Omental fat pad (tissue), 4 donors: ENCODE measurements around the gene SDK2. TPM values are rescaled to one million over a fixed set of nuclear protein-coding genes. Genes with fewer than 3 reads are reported as not detected.

Experiments used
- ATAC-seq: fragments of 150-250 bp; one replicate; pipeline ENCODE4 v1.9.1; 2016; ENCODE audit warnings: mild to moderate bottlenecking, moderate library complexity; ENCODE audit not compliant: low FRiP score
- DNase-seq: peaks from one replicate; pipeline ENCODE4 v3.0.0-alpha.2; 2019; ENCODE audit warnings: low spot score
- total RNA-seq, 4 donors: library from RNA; depleted of rRNA; stranded (reverse); fragments of >200 nt; gene quantifications; one replicate each; pipeline ENCODE4 v1.1.0, GENCODE V29; 2016
- TF ChIP-seq, protein P1 (sequence below), 3 donors: fragments of 450-650 bp; IDR thresholded peaks; one replicate each; pipeline ENCODE4 v1.5.1; 2016 to 2017; ENCODE audit warnings: antibody characterized with exemption in 3 of 3, mild to moderate bottlenecking in 3 of 3, moderate library complexity in 2 of 3

The SDK2 gene
- total RNA-seq, 4 donors from 2014 or later, result 0.46 to 1.4 (median 0.64) TPM

DNA sequence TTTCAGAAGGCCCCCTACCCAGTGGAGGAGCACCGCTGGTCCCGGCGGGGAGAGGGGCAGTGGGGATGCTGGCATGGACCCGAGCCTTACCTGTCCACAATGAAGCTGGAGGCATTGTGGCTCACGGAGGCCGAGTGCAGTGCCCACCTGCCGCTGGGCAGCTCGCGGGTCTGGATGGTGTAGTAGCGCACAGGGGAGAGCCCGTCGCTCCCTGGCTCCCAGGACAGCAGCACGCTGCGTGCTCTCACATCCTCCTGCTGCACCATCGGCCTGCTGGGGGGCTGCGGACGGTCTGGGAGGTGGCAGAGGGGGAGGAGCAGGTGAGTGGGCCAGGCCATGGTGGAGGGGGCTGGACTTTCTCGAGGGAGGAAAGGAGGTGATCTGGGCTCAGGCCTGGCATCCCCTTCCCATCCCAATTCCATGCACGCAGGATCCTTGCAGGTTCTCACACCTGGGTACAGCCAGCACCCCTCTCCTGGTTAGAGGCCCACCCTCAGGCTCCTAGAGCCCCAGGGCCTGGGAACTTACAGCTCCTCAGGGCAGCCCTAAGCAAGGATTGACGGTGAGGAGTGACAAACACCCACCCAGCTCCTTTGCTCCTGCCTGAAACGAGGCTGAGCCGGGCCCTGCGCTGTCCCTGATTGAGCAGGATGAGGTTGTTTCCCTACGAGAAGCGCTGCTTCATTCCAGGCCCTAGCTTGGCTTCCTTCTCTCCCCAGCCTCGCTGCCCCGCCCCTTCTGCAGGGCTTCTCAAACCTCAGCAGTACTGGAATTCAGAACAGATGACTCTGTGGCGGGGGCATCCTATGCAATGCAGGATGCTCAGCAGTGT lies 256.3 kb downstream of the SDK2 start:
- TF ChIP-seq, protein P1, sequence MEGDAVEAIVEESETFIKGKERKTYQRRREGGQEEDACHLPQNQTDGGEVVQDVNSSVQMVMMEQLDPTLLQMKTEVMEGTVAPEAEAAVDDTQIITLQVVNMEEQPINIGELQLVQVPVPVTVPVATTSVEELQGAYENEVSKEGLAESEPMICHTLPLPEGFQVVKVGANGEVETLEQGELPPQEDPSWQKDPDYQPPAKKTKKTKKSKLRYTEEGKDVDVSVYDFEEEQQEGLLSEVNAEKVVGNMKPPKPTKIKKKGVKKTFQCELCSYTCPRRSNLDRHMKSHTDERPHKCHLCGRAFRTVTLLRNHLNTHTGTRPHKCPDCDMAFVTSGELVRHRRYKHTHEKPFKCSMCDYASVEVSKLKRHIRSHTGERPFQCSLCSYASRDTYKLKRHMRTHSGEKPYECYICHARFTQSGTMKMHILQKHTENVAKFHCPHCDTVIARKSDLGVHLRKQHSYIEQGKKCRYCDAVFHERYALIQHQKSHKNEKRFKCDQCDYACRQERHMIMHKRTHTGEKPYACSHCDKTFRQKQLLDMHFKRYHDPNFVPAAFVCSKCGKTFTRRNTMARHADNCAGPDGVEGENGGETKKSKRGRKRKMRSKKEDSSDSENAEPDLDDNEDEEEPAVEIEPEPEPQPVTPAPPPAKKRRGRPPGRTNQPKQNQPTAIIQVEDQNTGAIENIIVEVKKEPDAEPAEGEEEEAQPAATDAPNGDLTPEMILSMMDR (IDR thresholded peaks at IDR 0.05), result no peak
- DNase-seq (no peak), ATAC-seq (no peak)

DNA sequence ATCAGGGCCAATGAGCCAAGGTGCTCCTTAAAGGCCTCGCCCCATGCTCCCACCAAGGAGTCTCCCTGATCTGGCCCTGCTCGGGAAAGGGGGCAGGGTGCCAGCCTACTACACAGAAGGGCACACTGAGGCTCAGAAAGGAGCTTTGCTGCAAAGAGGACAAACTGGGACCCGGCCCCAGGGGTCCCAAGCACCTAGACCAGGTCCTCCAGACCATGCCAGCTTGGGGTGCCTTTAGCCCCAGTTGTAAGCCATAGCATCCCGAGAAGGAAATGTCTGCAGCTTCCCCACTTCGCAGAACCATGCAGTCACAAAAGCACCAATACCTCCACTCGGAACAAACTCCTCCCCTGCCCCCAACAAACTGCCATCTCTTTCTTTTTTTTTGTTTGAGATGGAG lies 257.7 kb downstream of the SDK2 start:
- TF ChIP-seq, protein P1 (IDR thresholded peaks at IDR 0.05), result no peak
- ATAC-seq (no peak), DNase-seq (no peak)

DNA sequence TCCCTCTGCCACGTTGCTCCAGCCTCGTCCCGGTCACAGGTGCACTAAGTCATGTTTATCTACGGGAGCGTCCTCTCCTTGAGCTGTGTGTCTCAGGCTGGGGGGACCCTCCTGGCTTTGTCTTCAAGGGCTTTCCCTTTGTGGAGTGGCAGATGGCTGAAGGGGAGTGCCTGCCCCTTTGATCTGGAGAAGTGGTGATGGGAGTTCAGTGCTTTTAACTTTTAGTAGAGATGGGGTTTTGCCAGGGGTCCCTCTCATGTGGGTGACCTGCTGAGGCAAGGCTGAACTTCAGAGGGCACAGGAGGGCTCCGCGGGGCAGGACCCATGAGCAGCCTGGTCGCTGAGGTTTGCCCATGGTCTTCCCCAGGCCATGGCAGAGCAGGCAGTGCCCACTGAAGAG lies 259.3 kb downstream of the SDK2 start:
- ATAC-seq (no peak), DNase-seq (no peak)

DNA sequence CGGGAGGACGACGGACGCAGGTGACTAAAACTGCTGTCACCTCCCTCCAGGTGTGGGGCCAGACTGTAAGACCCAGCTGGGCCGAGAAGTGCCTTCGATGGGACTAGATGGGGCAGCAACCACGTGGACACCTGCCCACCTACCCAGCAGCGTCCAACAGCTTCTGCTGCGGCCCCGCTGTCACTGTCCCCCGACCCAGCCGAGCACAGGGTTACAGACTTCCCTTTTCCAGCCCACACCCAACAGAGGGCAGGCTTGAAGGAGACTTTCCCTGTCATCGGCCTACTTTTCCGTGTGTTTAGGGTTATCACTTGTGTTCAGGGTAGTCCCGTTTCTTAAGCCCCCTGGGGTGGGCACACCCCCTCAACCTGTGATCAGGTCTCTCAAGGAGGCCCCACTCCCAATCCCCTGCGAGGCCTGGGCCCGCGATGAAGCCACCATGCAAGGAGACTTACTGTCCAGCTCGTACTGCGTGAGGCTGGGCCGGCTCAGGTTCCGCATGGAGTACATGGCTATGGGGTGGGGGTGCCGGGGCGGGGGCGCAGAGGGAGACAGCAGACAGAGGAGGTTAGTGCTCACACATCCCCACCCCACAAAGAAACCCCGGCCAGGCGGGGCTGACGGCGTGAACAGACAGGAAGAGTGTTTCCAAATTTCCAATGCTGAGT lies 263.7 kb downstream of the SDK2 start:
- no peak for DNase-seq
- TF ChIP-seq, protein P1 (IDR thresholded peaks at IDR 0.05), result no peak
- no peak for ATAC-seq

More for the DNA sequence above, 259.3 kb downstream of the SDK2 start:
- TF ChIP-seq, protein P1 (IDR thresholded peaks at IDR 0.05), result no peak

DNA sequence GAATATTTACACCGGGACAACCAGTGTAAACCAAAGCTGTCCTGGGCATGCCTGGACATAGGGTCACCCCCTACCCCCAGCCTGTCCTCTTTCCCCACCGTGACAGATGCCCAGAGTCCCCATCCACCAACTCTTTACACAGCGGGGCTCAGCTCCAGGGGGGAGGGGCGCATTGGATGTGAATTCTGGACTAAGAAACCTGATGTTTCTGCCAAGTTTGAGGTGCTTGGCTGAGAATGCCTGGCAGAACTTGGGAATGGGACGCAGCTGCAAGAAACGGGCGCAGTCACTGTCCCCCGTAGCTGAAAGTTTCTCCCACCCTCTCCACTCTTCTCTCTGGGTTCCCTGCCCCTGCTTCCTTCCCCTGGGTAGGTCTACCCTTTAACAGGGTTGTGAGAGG lies 264.4 kb downstream of the SDK2 start:
- TF ChIP-seq, protein P1 (IDR thresholded peaks at IDR 0.05), result no peak
- ATAC-seq (no peak), DNase-seq (no peak)

DNA sequence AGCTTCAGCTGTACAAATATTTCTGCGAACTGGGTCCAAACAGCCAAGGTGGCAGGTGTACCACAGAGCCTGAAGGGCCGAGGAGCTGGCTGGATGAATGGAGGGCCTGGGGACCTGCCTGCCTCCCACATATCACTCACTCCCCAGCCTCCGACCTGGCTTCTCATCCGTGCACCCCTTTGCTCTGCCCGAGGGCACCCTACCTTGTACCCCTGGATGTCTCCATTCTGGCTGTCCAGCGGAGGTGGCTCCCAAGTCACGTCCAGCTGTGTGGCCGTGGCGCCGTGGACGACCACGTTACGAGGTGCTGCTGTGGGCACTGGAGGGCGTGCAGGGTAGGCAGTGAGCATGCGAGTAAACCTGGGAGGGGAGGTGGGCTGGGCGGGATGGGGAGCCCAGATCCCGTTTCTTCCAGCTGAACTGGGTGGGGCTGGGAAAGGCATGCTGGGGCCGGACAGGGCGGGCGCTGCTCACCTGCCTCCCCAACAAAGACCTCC lies 265.2 kb downstream of the SDK2 start:
- DNase-seq (no peak), ATAC-seq (no peak)
- TF ChIP-seq, protein P1 (IDR thresholded peaks at IDR 0.05), result no peak
